ENCODE data around the gene PROK2. TPM values are rescaled to one million over a fixed set of nuclear protein-coding genes. Genes with fewer than 3 reads are reported as not detected.

Gene PROK2
- total RNA-seq, 1 donor = not detected

DNA sequence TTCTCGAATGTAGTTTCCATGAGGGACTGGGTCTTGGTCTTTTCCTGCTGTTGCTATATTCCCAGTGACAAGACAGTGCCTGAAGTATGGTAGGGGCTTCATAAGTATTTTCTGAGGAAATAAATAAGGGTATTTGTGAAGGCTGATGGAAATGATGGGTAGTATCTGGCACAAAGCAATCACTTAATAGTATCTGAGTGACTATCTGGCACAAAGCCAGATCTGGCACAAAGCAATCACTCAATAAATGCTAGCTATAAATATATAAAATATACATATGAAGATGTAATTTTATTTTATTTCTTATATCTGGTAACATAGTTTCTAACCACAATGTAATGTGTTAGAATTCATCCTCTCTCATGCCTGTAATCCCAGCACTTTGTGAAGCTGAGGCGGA, 20.7 kb upstream of the PROK2 start:
- no peak overlapping the region for H3K4me3 ChIP-seq (ENCODE audit: low read depth, low read length)
- TF ChIP-seq, protein P1, sequence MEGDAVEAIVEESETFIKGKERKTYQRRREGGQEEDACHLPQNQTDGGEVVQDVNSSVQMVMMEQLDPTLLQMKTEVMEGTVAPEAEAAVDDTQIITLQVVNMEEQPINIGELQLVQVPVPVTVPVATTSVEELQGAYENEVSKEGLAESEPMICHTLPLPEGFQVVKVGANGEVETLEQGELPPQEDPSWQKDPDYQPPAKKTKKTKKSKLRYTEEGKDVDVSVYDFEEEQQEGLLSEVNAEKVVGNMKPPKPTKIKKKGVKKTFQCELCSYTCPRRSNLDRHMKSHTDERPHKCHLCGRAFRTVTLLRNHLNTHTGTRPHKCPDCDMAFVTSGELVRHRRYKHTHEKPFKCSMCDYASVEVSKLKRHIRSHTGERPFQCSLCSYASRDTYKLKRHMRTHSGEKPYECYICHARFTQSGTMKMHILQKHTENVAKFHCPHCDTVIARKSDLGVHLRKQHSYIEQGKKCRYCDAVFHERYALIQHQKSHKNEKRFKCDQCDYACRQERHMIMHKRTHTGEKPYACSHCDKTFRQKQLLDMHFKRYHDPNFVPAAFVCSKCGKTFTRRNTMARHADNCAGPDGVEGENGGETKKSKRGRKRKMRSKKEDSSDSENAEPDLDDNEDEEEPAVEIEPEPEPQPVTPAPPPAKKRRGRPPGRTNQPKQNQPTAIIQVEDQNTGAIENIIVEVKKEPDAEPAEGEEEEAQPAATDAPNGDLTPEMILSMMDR (IDR thresholded peaks at IDR 0.05; ENCODE audit: insufficient read depth, low read depth, low read length) = no peak
- DNase-seq (ENCODE audit: low read depth) = no peak

DNA sequence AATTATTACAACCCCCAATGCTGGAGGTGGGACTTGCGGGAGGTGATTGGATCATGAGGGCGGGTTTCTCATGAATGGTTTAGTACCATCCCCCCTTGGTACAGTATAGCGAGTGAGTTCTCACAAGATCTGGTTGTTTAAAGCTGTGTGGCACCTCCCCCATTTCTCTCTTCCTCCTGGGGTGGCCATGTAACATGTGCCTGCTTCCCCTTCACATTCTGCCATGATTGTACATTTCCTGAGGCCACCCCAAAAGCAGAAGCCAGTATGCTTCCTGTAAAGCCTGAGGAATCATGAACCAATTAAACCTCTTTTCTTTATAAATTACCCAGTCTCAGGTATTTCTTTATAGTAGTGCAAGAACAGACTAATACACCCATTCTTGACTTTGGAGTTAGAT, 20.3 kb upstream of the PROK2 start:
- no peak overlapping the region for H3K4me3 ChIP-seq (ENCODE audit: low read depth, low read length)
- no peak for DNase-seq (ENCODE audit: low read depth)
- TF ChIP-seq, protein P1 (IDR thresholded peaks at IDR 0.05; ENCODE audit: insufficient read depth, low read depth, low read length) = no peak

DNA sequence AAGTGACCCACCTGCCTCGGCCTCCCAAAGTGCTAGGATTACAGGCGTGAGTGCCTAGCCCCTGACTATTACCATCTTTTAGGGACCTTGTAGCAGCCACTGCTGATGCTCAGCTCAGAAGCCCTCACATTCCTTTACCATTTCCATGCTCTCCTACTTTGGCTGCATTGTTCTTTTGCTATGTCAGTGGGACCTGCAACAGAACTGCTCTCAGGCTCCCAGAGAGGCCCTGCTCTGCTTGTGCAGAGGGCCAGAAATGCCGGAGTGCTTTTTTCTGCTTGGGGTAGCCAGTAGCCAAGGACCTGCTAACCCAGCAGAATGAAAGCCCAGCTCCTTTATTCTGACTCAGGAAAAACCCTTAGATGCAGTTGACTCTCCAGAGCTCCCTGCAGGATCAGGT, 18.3 kb upstream of the PROK2 start:
- no peak for DNase-seq (ENCODE audit: low read depth)
- no peak overlapping the region for H3K4me3 ChIP-seq (ENCODE audit: low read depth, low read length)
- TF ChIP-seq, protein P1 (IDR thresholded peaks at IDR 0.05; ENCODE audit: insufficient read depth, low read depth, low read length) = no peak

DNA sequence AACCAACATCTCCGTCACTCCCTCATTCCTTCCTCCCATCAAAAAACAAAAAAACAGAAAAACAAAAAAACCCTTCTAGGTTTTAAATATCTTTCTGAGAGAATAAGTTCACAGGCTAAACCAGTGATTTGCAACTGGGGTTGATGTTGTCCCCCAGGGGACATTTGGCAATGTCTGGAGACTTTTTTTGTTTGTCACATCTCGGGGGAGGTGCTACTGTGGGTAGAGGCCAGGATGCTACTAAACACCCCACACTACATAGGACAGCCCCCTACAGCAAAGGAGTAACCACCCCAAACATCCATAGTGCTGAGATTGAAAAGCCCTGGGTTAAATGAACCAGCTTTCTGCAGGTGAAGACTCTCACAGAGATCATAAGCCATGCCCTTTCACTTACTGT, 17.0 kb upstream of the PROK2 start:
- H3K4me3 ChIP-seq (ENCODE audit: low read depth, low read length) = no peak overlapping the region
- TF ChIP-seq, protein P1 (IDR thresholded peaks at IDR 0.05; ENCODE audit: insufficient read depth, low read depth, low read length) = no peak
- DNase-seq (ENCODE audit: low read depth) = no peak

DNA sequence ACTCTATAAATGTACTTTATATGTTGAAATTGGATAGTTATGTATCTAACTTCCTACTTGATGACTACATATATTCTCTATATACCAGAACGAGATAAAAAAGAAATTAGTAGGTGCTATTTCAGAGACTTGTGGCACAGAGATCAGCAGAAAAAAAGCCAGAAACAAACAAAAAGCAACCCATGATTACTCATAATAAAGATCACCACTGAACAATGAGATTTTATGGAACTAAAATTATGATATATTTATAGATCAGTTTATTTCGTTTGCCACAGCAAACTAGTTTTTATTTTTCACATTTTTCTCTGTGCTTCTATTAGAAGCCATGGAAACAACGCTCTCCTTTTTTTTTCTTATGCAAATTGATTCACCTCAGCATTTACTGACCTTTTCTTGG, 15.1 kb upstream of the PROK2 start:
- no peak overlapping the region for H3K4me3 ChIP-seq (ENCODE audit: low read depth, low read length)
- TF ChIP-seq, protein P1 (IDR thresholded peaks at IDR 0.05; ENCODE audit: insufficient read depth, low read depth, low read length) = no peak
- DNase-seq (ENCODE audit: low read depth) = no peak

DNA sequence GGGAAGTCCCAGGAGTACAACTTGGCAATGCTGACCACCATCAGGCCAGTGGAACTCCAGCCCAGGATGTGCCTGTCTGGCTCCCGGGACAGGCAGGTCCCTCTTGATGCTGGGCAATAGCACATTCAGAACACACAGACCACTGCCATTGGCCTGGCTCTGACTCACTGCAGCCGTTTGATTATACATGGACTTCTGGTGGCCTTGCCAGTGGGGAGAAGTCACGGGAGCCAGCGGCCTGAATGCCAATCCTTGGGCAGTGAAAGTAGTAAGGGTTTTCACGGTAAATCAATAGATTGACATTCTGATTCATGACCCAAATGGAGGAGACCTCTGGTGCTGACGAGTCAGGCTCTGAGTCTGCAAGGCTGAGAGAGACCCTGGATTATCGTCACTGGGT, 12.5 kb upstream of the PROK2 start:
- TF ChIP-seq, protein P1 (IDR thresholded peaks at IDR 0.05; ENCODE audit: insufficient read depth, low read depth, low read length) = no peak
- no peak for DNase-seq (ENCODE audit: low read depth)
- H3K4me3 ChIP-seq (ENCODE audit: low read depth, low read length) = no peak overlapping the region

DNA sequence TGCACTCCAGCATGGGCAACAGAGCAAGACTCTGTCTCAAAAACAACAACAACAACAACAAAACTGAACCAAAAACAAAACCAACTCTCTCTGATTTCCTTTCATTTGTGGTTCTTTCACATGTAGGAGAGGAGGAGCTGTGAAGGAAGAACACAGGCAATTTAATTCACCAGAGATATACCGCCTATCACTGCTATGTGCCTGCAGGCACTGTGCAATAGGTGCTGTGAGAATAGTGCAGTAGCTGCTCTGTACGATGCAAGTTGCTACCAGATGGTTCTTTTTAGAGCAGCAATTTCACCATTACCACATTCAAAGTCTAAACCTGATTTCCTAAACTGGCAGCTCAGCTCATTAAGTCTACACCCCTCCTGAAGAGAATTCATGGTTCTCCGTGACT, 11.3 kb upstream of the PROK2 start:
- TF ChIP-seq, protein P1 (IDR thresholded peaks at IDR 0.05; ENCODE audit: insufficient read depth, low read depth, low read length) = no peak
- no peak overlapping the region for H3K4me3 ChIP-seq (ENCODE audit: low read depth, low read length)
- DNase-seq (ENCODE audit: low read depth) = no peak
